MM.1S (cell line): ENCODE data around the gene CCSER1.

Source experiments
- CTCF ChIP-seq: fragments of 300-600 bp; sonication (generic); IDR thresholded peaks from 2 replicates; pipeline ENCODE4 v1.5.1; 2016; ENCODE audit warnings: antibody characterized with exemption, low read length, mixed read lengths
- EZH2 ChIP-seq: fragments of 300-600 bp; sonication (generic); optimal IDR thresholded peaks from 2 replicates; pipeline ENCODE3; 2017; ENCODE audit warnings: low read depth, mild to moderate bottlenecking, antibody characterized with exemption, low read length, mixed read lengths
- EZH2phosphoT487 ChIP-seq: fragments of 300-600 bp; sonication (generic); IDR thresholded peaks from 2 replicates; pipeline ENCODE4 v1.6.1; 2018; ENCODE audit warnings: antibody characterized with exemption, low read length

DNA sequence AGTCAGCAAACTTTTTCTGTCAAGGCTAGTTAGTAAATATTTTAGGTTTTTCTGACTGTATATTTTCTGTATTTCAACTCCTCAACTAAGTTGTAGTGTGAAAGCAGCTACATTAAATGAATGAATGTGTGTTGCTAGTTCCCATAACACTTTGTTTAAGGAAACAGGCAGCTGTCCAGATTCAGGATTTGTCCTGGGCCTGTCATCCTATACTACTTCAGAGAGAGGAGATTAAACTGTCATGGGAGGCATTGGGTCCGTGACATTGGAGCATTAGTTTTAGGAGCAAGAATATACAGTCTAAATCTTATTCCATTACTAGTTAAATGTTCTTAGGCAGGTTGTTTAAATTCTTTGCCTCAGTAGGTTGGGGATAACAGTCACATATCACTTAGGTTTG, 516.0 kb downstream of the CCSER1 start:
- TF ChIP-seq CTCF (no peak), EZH2 (no peak), EZH2phosphoT487 (no peak)
